Left lung (tissue), 10 donors: ENCODE data around the gene ANKMY2. TPM values are rescaled to one million over a fixed set of nuclear protein-coding genes. Genes with fewer than 3 reads are reported as not detected.
"Not testable (repeated sequence)": the region's sequence is repeated elsewhere in the genome, so short reads cannot be mapped to it uniquely, and the experiment has no call there.

ENCODE experiments used
- ATAC-seq: fragments of 200-7000 bp; cut with Tn5 transposase; one replicate; pipeline ENCODE4 v1.9.1; 2020; ENCODE audit warnings: moderate library complexity
- DNase-seq, 4 donors: peaks; one replicate each; pipeline ENCODE4 v3.0.0-alpha.2; 2013 to 2020
- H3K27ac ChIP-seq, 2 donors: fragments of 200-600 bp; sonication (generic) in 1 of 2; one replicate each; pipeline versions ENCODE4 v1.5.0 to v1.8.0; 2020 to 2021
- H3K27me3 ChIP-seq, 2 donors: fragments of 200-600 bp; sonication (generic) in 1 of 2; one replicate each; pipeline versions ENCODE4 v1.5.0 to v1.8.0; 2020 to 2021
- H3K36me3 ChIP-seq, 2 donors: fragments of 200-600 bp; sonication (generic) in 1 of 2; one replicate each; pipeline versions ENCODE4 v1.5.0 to v1.8.0; 2020 to 2021
- H3K4me1 ChIP-seq, 2 donors: fragments of 200-600 bp; one replicate each; pipeline ENCODE4 v1.8.0; 2021
- H3K4me3 ChIP-seq, 2 donors: fragments of 200-600 bp; sonication (generic) in 1 of 2; one replicate each; pipeline versions ENCODE4 v1.5.0 to v1.8.0; 2020 to 2021; ENCODE audit warnings: mild to moderate bottlenecking in 1 of 2
- H3K9me3 ChIP-seq, 2 donors: fragments of 200-600 bp; sonication (generic) in 1 of 2; one replicate each; pipeline versions ENCODE4 v1.5.0 to v1.8.0; 2020 to 2021
- CTCF ChIP-seq, 2 donors: fragments of 200-600 bp; sonication (generic) in 1 of 2; IDR thresholded peaks; one replicate each; pipeline versions ENCODE4 v1.5.0 to v1.8.0; 2021; ENCODE audit warnings: antibody characterized with exemption in 2 of 2
- intact Hi-C, 2 donors: fragments of 100-400 bp; cut with DNase I; formaldehyde crosslinking; loops; one replicate each; pipeline versions ENCODE4 v1.11.2 to v1.14.2; 2022
- polyA plus RNA-seq, 6 donors: library from polyadenylated mRNA; unstranded; fragments of 120-200 nt; gene quantifications; one replicate each; pipeline ENCODE4 v1.2.1, GENCODE V29; 2013; ENCODE audit not compliant: insufficient read length in 6 of 6
- total RNA-seq, 2 donors: library from RNA; stranded (reverse); fragmentation: NEBNext Ultra II Directional; extraction: Animal tissue kit (Norgen Biotek cat#: 25700); gene quantifications; one replicate each; pipeline ENCODE4 v1.2.1, GENCODE V29; 2021
- donor health status: DM: no; HTN: yes; CAD: no.
- donor health status: DM: no; HTN: no; CAD: no.

Gene ANKMY2
- total and polyA plus RNA-seq, 8 donors = 11.8 to 40.7 (median 34.6) TPM

DNA sequence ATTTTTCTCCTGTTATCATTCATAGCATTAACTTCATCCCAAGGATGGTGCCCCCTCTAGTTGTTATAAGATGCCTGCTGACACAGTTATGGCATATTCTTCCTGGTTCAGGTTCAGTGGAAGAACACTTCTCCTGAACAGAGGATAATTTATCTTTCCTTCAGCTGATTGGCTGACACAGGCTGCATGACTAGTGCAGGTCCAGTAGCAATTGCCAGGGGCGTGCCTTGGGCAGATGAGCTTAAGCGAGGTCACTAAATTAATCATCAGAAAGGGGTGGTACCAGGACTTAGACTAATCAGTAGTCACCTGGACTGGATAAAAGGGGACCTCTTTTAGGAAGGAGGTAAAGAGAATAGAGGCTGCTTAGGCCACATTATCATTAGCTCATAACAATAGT, 42.7 kb upstream of the ANKMY2 start:
- Histone ChIP-seq H3K9me3 (no peaks in the 10 kb centered on the region), H3K27me3 (no peaks in the 10 kb centered on the region), H3K36me3 (peaks cover 0 to 30% of the 10 kb centered on the region in 2 donors), H3K4me3 (no peak overlapping the region), H3K4me1 (no peaks in the 10 kb centered on the region), H3K27ac (no peak overlapping the region)
- ATAC-seq (no peak), DNase-seq (no peak)
- no peak for TF ChIP-seq CTCF (IDR thresholded peaks at IDR 0.05)
- intact Hi-C loops = no loop called here

GRCh38 chr7:16685535-16685934, 40.0 kb upstream of the ANKMY2 start:
- no peak for TF ChIP-seq CTCF (IDR thresholded peaks at IDR 0.05)
- peak in 2 of 4 donors; percentile 83 to 86 for DNase-seq
- H3K27me3 ChIP-seq = no peaks in the 10 kb centered on the region
- no peak overlapping the region for H3K27ac ChIP-seq
- no peaks in the 10 kb centered on the region for H3K9me3 ChIP-seq
- no peaks in the 10 kb centered on the region for H3K4me1 ChIP-seq
- no peak overlapping the region for H3K4me3 ChIP-seq
- peaks cover 0 to 45% of the 10 kb centered on the region in 2 donors for H3K36me3 ChIP-seq
- intact Hi-C loops = no loop called here
- ATAC-seq = no peak

GRCh38 chr7:16684935-16685334, 39.4 kb upstream of the ANKMY2 start:
- no peak for TF ChIP-seq CTCF (IDR thresholded peaks at IDR 0.05)
- ATAC-seq (no peak), DNase-seq (peak in 1 of 4 donors; percentile 10)
- H3K4me3 ChIP-seq = no peak overlapping the region
- no peaks in the 10 kb centered on the region for H3K4me1 ChIP-seq
- no peak overlapping the region for H3K27ac ChIP-seq
- H3K9me3 ChIP-seq = no peaks in the 10 kb centered on the region
- H3K36me3 ChIP-seq = peaks cover 0 to 45% of the 10 kb centered on the region in 2 donors
- no peaks in the 10 kb centered on the region for H3K27me3 ChIP-seq
- intact Hi-C loops = no loop called here

GRCh38 chr7:16678645-16679566, 33.4 kb upstream of the ANKMY2 start:
- intact Hi-C loops, DNase-seq, H3K27me3 ChIP-seq: not testable (repeated sequence)

GRCh38 chr7:16677978-16678494, 32.5 kb upstream of the ANKMY2 start:
- Histone ChIP-seq H3K4me3 (no peak overlapping the region), H3K27me3 (no peaks in the 10 kb centered on the region), H3K9me3 (no peaks in the 10 kb centered on the region), H3K4me1 (no peaks in the 10 kb centered on the region), H3K27ac (no peak overlapping the region), H3K36me3 (peaks cover 0 to 59% of the 10 kb centered on the region in 2 donors)
- intact Hi-C loops = no loop called here
- DNase-seq (no peak), ATAC-seq (no peak)
- TF ChIP-seq CTCF (IDR thresholded peaks at IDR 0.05) = no peak

More at GRCh38 chr7:16678645-16679566, 33.4 kb upstream of the ANKMY2 start:
- not testable (repeated sequence) for H3K4me1 ChIP-seq, H3K4me3 ChIP-seq, ATAC-seq, H3K27ac ChIP-seq, H3K9me3 ChIP-seq
- peaks cover 0 to 62% of the 10 kb centered on the region in 2 donors for H3K36me3 ChIP-seq
